Stimulated activated naive CD8-positive, alpha-beta T cell treated with anti-CD3 and anti-CD28 coated beads, Interleukin-15, Interleukin-2, amounts not matched to agents 100 ng/mL and 50 ng/mL, for 24 hours (primary cell): ENCODE data around the gene AKT3.

Experiments
- H3K27ac Mint-ChIP-seq: one replicate; pipeline ENCODE4 v1.8.0; 2021; ENCODE audit warnings: mild to moderate bottlenecking, mixed read lengths
- H3K27me3 Mint-ChIP-seq: one replicate; pipeline ENCODE4 v1.8.0; 2021; ENCODE audit warnings: mixed read lengths
- H3K36me3 Mint-ChIP-seq: one replicate; pipeline ENCODE4 v1.8.0; 2021; ENCODE audit warnings: low read depth, mixed read lengths
- H3K4me1 Mint-ChIP-seq: one replicate; pipeline ENCODE4 v1.8.0; 2021; ENCODE audit warnings: low read depth, mixed read lengths
- H3K4me3 Mint-ChIP-seq: one replicate; pipeline ENCODE4 v1.8.0; 2021; ENCODE audit warnings: mild to moderate bottlenecking, mixed read lengths
- H3K9me3 Mint-ChIP-seq: one replicate; pipeline ENCODE4 v1.8.0; 2021; ENCODE audit warnings: mixed read lengths

AKT3 gene

GRCh38 chr1:243483071-243483771, 366.8 kb downstream of the AKT3 start:
- Mint-ChIP-seq H3K4me3 (peak overlapping the region; percentile 74), H3K9me3 (no peaks in the 10 kb centered on the region), H3K36me3 (no peaks in the 10 kb centered on the region), H3K4me1 (peaks cover 21% of the 10 kb centered on the region), H3K27me3 (no peaks in the 10 kb centered on the region), H3K27ac (peak overlapping the region; percentile 52)

- Mint-ChIP-seq H3K4me3 (peak overlapping the region; percentile 74), H3K9me3 (no peaks in the 10 kb centered on the region), H3K36me3 (no peaks in the 10 kb centered on the region), H3K27ac (peak overlapping the region; percentile 52), H3K4me1 (peaks cover 21% of the 10 kb centered on the region), H3K27me3 (no peaks in the 10 kb centered on the region)
These were observed 367.7 kb downstream of the AKT3 start for GRCh38 chr1:243482141-243483022.

GRCh38 chr1:243481101-243481500, 368.9 kb downstream of the AKT3 start:
- Mint-ChIP-seq H3K36me3 (peaks cover 1% of the 10 kb centered on the region), H3K27ac (no peak overlapping the region), H3K4me3 (no peak overlapping the region), H3K27me3 (no peaks in the 10 kb centered on the region), H3K9me3 (no peaks in the 10 kb centered on the region), H3K4me1 (peaks cover 21% of the 10 kb centered on the region)

- H3K4me1 Mint-ChIP-seq = peaks cover 23% of the 10 kb centered on the region
- no peak overlapping the region for H3K4me3 Mint-ChIP-seq
- no peak overlapping the region for H3K27ac Mint-ChIP-seq
- H3K36me3 Mint-ChIP-seq = peaks cover 5% of the 10 kb centered on the region
- no peaks in the 10 kb centered on the region for H3K9me3 Mint-ChIP-seq
- H3K27me3 Mint-ChIP-seq = no peaks in the 10 kb centered on the region
These were observed 372.2 kb downstream of the AKT3 start for GRCh38 chr1:243477731-243478290.

- Mint-ChIP-seq H3K4me1 (peaks cover 9% of the 10 kb centered on the region), H3K36me3 (peaks cover 5% of the 10 kb centered on the region), H3K4me3 (no peak overlapping the region), H3K9me3 (no peaks in the 10 kb centered on the region), H3K27ac (no peak overlapping the region), H3K27me3 (no peaks in the 10 kb centered on the region)
These were observed 374.1 kb downstream of the AKT3 start for GRCh38 chr1:243475966-243476365.

- no peaks in the 10 kb centered on the region for H3K9me3 Mint-ChIP-seq
- peaks cover 6% of the 10 kb centered on the region for H3K36me3 Mint-ChIP-seq
- H3K27me3 Mint-ChIP-seq = no peaks in the 10 kb centered on the region
- H3K4me1 Mint-ChIP-seq = peaks cover 9% of the 10 kb centered on the region
- no peak overlapping the region for H3K4me3 Mint-ChIP-seq
- H3K27ac Mint-ChIP-seq = no peak overlapping the region
These were observed 375.1 kb downstream of the AKT3 start for GRCh38 chr1:243474906-243475305.

GRCh38 chr1:243474136-243474881, 375.7 kb downstream of the AKT3 start:
- Mint-ChIP-seq H3K27me3 (no peaks in the 10 kb centered on the region), H3K4me1 (peaks cover 9% of the 10 kb centered on the region), H3K36me3 (peaks cover 8% of the 10 kb centered on the region), H3K27ac (peak overlapping the region; percentile 76), H3K4me3 (peak overlapping the region; percentile 83), H3K9me3 (no peaks in the 10 kb centered on the region)

- H3K4me1 Mint-ChIP-seq = peaks cover 9% of the 10 kb centered on the region
- H3K27ac Mint-ChIP-seq = peak overlapping the region; percentile 76
- H3K4me3 Mint-ChIP-seq = peak overlapping the region; percentile 83
- peaks cover 8% of the 10 kb centered on the region for H3K36me3 Mint-ChIP-seq
- no peaks in the 10 kb centered on the region for H3K27me3 Mint-ChIP-seq
- H3K9me3 Mint-ChIP-seq = no peaks in the 10 kb centered on the region
These were observed 376.6 kb downstream of the AKT3 start for GRCh38 chr1:243473227-243474135.

GRCh38 chr1:243471754-243472745, 378.0 kb downstream of the AKT3 start:
- Mint-ChIP-seq H3K9me3 (no peaks in the 10 kb centered on the region), H3K4me1 (peaks cover 9% of the 10 kb centered on the region), H3K4me3 (no peak overlapping the region), H3K36me3 (peaks cover 8% of the 10 kb centered on the region), H3K27ac (no peak overlapping the region), H3K27me3 (no peaks in the 10 kb centered on the region)

- Mint-ChIP-seq H3K9me3 (no peaks in the 10 kb centered on the region), H3K4me3 (no peak overlapping the region), H3K27ac (no peak overlapping the region), H3K27me3 (no peaks in the 10 kb centered on the region), H3K36me3 (peaks cover 8% of the 10 kb centered on the region), H3K4me1 (peaks cover 9% of the 10 kb centered on the region)
These were observed 378.9 kb downstream of the AKT3 start for GRCh38 chr1:243471026-243471685.

- Mint-ChIP-seq H3K27me3 (no peaks in the 10 kb centered on the region), H3K27ac (no peak overlapping the region), H3K4me3 (no peak overlapping the region), H3K36me3 (peaks cover 3% of the 10 kb centered on the region), H3K4me1 (peaks cover 9% of the 10 kb centered on the region), H3K9me3 (no peaks in the 10 kb centered on the region)
These were observed 379.5 kb downstream of the AKT3 start for GRCh38 chr1:243470502-243470901.

- Mint-ChIP-seq H3K27me3 (no peaks in the 10 kb centered on the region), H3K4me1 (peaks cover 9% of the 10 kb centered on the region), H3K27ac (no peak overlapping the region)
These were observed 380.5 kb downstream of the AKT3 start for GRCh38 chr1:243469497-243469896.

More at GRCh38 chr1:243469497-243469896, 380.5 kb downstream of the AKT3 start:
- H3K36me3 Mint-ChIP-seq = peaks cover 3% of the 10 kb centered on the region
- no peaks in the 10 kb centered on the region for H3K9me3 Mint-ChIP-seq
- H3K4me3 Mint-ChIP-seq = no peak overlapping the region
